HepG2 (cell line): ENCODE data around the gene HAUS1. TPM values are rescaled to one million over a fixed set of nuclear protein-coding genes. Genes with fewer than 3 reads are reported as not detected.

Source experiments
- ATF1 ChIP-seq: IDR thresholded peaks from 2 replicates; pipeline ENCODE4 v1.6.1; 2016; ENCODE audit warnings: mild to moderate bottlenecking, control low read depth
- ATRX ChIP-seq: sonication (generic); formaldehyde crosslinking; IDR thresholded peaks from 2 replicates; pipeline ENCODE4 v1.4.0; 2020; ENCODE audit warnings: missing genetic modification reagents, borderline replicate concordance
- CREB3 ChIP-seq: sonication (generic); formaldehyde crosslinking; IDR thresholded peaks from 2 replicates; pipeline ENCODE4 v1.5.0; 2020; ENCODE audit warnings: missing genetic modification reagents
- FOXK2 ChIP-seq: fragments of 450-650 bp; IDR thresholded peaks from 2 replicates; pipeline ENCODE4 v1.6.1; 2016
- GATAD1 ChIP-seq: IDR thresholded peaks from 2 replicates; pipeline ENCODE4 v1.6.1; 2016; ENCODE audit warnings: missing genetic modification reagents, missing compliant biosample characterization
- MXD3 ChIP-seq: IDR thresholded peaks from 2 replicates; pipeline ENCODE4 v1.6.1; 2016; ENCODE audit warnings: mild to moderate bottlenecking, missing biosample characterization, missing genetic modification reagents
- POLR2AphosphoS2 ChIP-seq: IDR thresholded peaks from 2 replicates; pipeline ENCODE4 v1.6.1; 2011; ENCODE audit warnings: low read depth, low read length, improper control_type of control experiment
- RAD51 ChIP-seq: fragments of 450-650 bp; IDR thresholded peaks from 2 replicates; pipeline ENCODE4 v1.6.1; 2016; ENCODE audit warnings: borderline replicate concordance
- RBAK ChIP-seq: sonication (generic); formaldehyde crosslinking; IDR thresholded peaks from 2 replicates; pipeline ENCODE4 v1.5.1; 2020; ENCODE audit warnings: mild to moderate bottlenecking, missing genetic modification reagents
- RORA ChIP-seq: sonication (generic); formaldehyde crosslinking; IDR thresholded peaks from 2 replicates; pipeline ENCODE4 v1.5.0; 2020; ENCODE audit warnings: mild to moderate bottlenecking, missing genetic modification reagents, moderate library complexity
- STAT5B ChIP-seq: sonication (generic); formaldehyde crosslinking; IDR thresholded peaks from 2 replicates; pipeline ENCODE4 v1.4.0; 2020; ENCODE audit warnings: missing genetic modification reagents
- ZBTB4 ChIP-seq: sonication (generic); formaldehyde crosslinking; IDR thresholded peaks from 2 replicates; pipeline ENCODE4 v1.4.0; 2020; ENCODE audit warnings: missing genetic modification reagents, mild to moderate bottlenecking, borderline replicate concordance
- ZBTB7B ChIP-seq: sonication (generic); formaldehyde crosslinking; IDR thresholded peaks from 2 replicates; pipeline ENCODE4 v1.4.0; 2020; ENCODE audit warnings: missing genetic modification reagents
- ZFP37 ChIP-seq: sonication (generic); formaldehyde crosslinking; IDR thresholded peaks from 2 replicates; pipeline ENCODE4 v1.4.0; 2020; ENCODE audit warnings: missing genetic modification reagents, borderline replicate concordance
- ZNF143 ChIP-seq: sonication (generic); formaldehyde crosslinking; IDR thresholded peaks from 2 replicates; pipeline ENCODE4 v1.4.0; 2020; ENCODE audit warnings: missing genetic modification reagents
- ZNF337 ChIP-seq: sonication (generic); formaldehyde crosslinking; IDR thresholded peaks from 2 replicates; pipeline ENCODE4 v1.5.1; 2020; ENCODE audit warnings: missing genetic modification reagents, low read depth, mild to moderate bottlenecking, borderline replicate concordance
- ZNF430 ChIP-seq: sonication (generic); formaldehyde crosslinking; IDR thresholded peaks from 2 replicates; pipeline ENCODE4 v1.9.0; 2021; ENCODE audit warnings: mild to moderate bottlenecking, missing genetic modification reagents
- ZNF547 ChIP-seq: sonication (generic); formaldehyde crosslinking; IDR thresholded peaks from 2 replicates; pipeline ENCODE4 v1.5.1; 2020; ENCODE audit warnings: mild to moderate bottlenecking, missing genetic modification reagents
- ZNF570 ChIP-seq: sonication (generic); formaldehyde crosslinking; IDR thresholded peaks from 2 replicates; pipeline ENCODE4 v1.4.0; 2020; ENCODE audit warnings: mild to moderate bottlenecking, missing genetic modification reagents, borderline replicate concordance
- ZNF574 ChIP-seq: sonication (generic); formaldehyde crosslinking; IDR thresholded peaks from 2 replicates; pipeline ENCODE4 v1.4.0; 2020; ENCODE audit warnings: missing genetic modification reagents
- ZNF652 ChIP-seq: IDR thresholded peaks from 2 replicates; pipeline ENCODE4 v1.6.1; 2016; ENCODE audit warnings: low read depth, borderline replicate concordance
- ZNF772 ChIP-seq: sonication (generic); formaldehyde crosslinking; IDR thresholded peaks from 2 replicates; pipeline ENCODE4 v1.5.0; 2020; ENCODE audit warnings: mild to moderate bottlenecking, missing genetic modification reagents
- polyA plus RNA-seq, 8 experiments: library from polyadenylated mRNA; depleted of rRNA in 3 of 8; stranded (reverse) in 7 of 8; unstranded in 1 of 8; fragments of >200 nt; fragmentation: Illumina TruSeq in 4 of 8; extraction: Trizol in 4 of 8; gene quantifications; 2 replicates each; pipeline versions ENCODE4 v1.2.1 to v1.2.3, GENCODE V29; 2011 to 2016; ENCODE audit warnings: low read depth in 4 of 8, missing spikeins in 1 of 8, mixed read lengths in 1 of 8; ENCODE audit not compliant: insufficient read depth in 1 of 8
- total RNA-seq, 5 experiments: library from RNA; depleted of rRNA; stranded (reverse); fragments of >200 nt; fragmentation: Illumina TruSeq; extraction: Trizol; gene quantifications; 2 replicates each; pipeline ENCODE4 v1.2.3, GENCODE V29; 2016; ENCODE audit warnings: low read depth in 1 of 5

The HAUS1 gene
- total and polyA plus RNA-seq, 2 of the 13 experiments (the other 11 are each of a cell fraction or from before 2014, with no cell fraction given), result 20.6 to 59.2 TPM

- TF ChIP-seq ATRX (CRISPR knock-in tag), result no peak
- no peak for TF ChIP-seq FOXK2
- TF ChIP-seq RBAK, result no peak; the same call in 1 of the 2 replicates
- TF ChIP-seq POLR2AphosphoS2, result no peak
- peak; percentile 67 for TF ChIP-seq ZNF143 (CRISPR knock-in tag)
- TF ChIP-seq ZBTB4, result no peak
- TF ChIP-seq ZNF772, result peak; percentile 69; the same call in 1 of the 2 replicates
- peak; percentile 34; the same call in 1 of the 2 replicates for TF ChIP-seq MXD3 (CRISPR knock-in tag)
- no peak for TF ChIP-seq ZNF570 (CRISPR knock-in tag)
- TF ChIP-seq ZNF574, result peak; percentile 100
- no peak; the same call in 1 of the 2 replicates for TF ChIP-seq ZNF547 (CRISPR knock-in tag)
- TF ChIP-seq RAD51, result no peak
- TF ChIP-seq ATF1 (CRISPR knock-in tag), result no peak
- peak; percentile 42; the same call in 1 of the 2 replicates for TF ChIP-seq ZNF652 (CRISPR knock-in tag)
- TF ChIP-seq RORA, result no peak
- TF ChIP-seq CREB3 (CRISPR knock-in tag), result 0 out of 2 replicates have a peak, but pooled peaks have one; percentile 64
- TF ChIP-seq STAT5B (CRISPR knock-in tag), result peak; percentile 16; the same call in 1 of the 2 replicates
- TF ChIP-seq ZBTB7B (CRISPR knock-in tag), result peak; percentile 73
- peak; percentile 94 for TF ChIP-seq GATAD1 (CRISPR knock-in tag)
- no peak for TF ChIP-seq ZNF337
- TF ChIP-seq ZFP37, result 0 out of 2 replicates have a peak, but pooled peaks have one; percentile 38
- 0 out of 2 replicates have a peak, but pooled peaks have one; percentile 53 for TF ChIP-seq ZNF430
Observed at GRCh38 chr18:46173393-46174341, 69.5 kb downstream of the HAUS1 start (continued).
